HL-60/S4 (cell line): ENCODE measurements around the gene GUCA1C.

ENCODE experiments used
- in situ Hi-C: fragments of 300-500 bp; cut with MboI; formaldehyde crosslinking; loops from 2 replicates; pipeline ENCODE4 v1.14.3; 2022; ENCODE audit warnings: low sequenced_read_pairs

GUCA1C gene

DNA sequence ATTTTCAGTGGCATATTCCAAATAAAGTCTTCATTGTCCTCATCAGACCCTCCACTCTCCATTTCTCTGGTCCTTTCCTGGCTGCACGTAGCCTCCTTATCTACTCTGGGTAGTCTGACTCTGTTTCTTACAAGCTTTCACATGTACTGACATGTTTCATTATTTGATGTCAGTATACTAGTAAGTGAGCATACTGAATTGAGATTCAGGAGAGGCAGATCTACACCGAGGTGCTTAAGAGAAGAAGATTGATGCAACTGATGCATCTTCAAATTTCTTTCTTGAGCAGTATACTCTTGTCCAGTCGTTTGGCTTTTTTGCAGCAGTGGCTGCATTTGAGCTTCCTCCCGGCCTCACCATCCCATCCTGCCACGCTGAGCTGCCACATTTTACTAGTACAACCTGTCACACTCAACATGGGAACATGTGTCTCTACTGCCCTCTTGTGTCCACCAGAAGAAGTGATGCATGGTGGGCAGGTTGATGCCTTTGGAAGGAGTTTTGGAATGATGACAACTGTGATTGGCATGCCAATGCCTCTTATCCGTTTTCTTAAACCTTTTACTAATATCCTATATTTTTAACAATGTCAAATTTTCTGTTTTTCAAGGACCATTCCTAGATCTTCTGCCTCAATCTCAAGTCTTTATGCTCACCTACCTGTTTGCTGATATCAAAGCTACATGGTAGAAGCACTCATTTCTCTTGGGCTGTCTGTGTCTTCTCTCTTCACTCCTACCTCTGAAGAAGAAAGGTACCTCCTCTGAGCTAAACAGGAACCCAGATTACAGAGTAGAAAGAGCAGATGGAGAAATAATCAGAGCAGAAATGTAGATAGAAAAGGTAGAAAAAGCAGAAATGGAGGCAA, 38.7 kb downstream of the GUCA1C start:
- in situ Hi-C loops = loop anchor here (25.0 kb wide), 2 partner anchors 253 to 428 kb away; no protein-coding TSS in a partner anchor

DNA sequence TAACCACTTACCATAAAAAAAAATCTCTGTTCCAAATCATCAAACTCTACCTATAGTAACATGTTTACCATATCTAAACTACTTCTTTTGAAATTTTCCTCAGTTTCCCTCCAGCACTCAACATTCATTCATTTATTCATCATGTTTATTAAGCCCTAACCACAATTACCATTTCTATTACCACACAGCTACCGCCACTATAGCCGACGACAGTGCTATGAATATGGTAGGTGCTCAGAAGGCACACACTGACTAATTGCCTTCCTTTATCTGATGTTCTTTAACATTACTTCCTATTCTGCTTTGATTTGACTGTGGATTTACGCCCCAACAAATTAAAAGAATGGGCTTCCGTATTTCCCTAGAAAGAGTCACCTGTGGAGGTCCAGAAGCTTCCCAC, 43.9 kb downstream of the GUCA1C start:
- in situ Hi-C loops = loop anchor here (25.0 kb wide), 2 partner anchors 247 to 422 kb away; no protein-coding TSS in a partner anchor

DNA sequence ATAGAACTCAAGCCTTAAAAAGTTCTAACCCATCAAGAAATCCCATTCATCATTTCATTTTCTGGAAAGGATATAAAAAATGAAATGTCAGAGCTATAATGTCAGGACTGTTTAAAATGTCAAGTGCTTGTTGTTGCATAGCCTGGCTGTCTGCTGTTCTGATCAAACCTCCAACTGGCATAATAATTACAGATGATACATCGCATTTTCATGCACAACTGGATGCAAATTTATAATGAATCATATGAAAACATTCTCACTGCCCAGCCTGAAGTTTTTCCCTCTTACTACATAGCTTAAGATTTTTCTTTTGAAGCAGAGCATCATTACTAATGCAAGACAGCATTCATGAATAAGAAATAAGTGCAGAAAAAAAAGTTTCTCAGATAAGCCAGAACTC, 46.5 kb downstream of the GUCA1C start:
- in situ Hi-C loops = loop anchor here (25.0 kb wide), 2 partner anchors 245 to 420 kb away; no protein-coding TSS in a partner anchor

- in situ Hi-C loops = no loop called here
These were observed 54.1 kb downstream of the GUCA1C start for GRCh38 chr3:108899530-108899929.

DNA sequence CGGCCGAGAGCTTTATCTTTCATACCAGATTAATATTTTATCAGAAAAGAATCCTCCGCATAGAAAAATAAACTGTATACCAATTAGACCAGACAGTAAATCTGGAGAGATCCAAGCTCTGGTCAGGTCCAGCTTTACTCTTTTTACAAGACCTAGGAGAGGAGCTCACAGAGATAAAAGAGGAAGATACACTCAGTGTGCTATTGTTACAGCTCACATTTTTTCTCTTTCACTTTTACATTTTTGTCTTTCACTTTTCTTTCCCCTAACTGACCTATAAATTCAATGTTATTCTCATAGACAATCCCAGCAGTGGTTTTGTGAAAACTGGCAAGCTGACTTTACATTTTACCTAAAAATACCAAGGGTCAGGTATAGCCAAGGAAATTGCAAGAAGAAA, 55.8 kb downstream of the GUCA1C start:
- in situ Hi-C loops = no loop called here

DNA sequence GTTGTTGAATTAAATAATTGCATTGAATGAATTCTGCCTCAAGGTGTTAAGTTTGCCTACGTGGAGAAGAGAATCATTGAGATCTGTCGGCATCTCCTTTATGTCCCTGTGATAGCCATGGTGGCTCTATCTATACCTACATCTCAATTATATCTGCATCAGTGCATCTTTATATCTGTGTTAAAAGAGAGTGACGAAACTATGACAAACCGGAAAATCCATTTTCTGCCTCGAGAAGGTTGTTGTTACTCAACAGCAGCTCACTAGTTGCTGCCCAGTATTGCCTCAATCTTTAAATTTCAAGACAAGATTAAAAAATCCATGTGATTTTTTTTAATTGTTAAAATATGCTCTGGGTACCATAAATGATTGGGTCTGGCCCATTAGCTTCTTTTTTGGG, 58.7 kb downstream of the GUCA1C start:
- in situ Hi-C loops = no loop called here

DNA sequence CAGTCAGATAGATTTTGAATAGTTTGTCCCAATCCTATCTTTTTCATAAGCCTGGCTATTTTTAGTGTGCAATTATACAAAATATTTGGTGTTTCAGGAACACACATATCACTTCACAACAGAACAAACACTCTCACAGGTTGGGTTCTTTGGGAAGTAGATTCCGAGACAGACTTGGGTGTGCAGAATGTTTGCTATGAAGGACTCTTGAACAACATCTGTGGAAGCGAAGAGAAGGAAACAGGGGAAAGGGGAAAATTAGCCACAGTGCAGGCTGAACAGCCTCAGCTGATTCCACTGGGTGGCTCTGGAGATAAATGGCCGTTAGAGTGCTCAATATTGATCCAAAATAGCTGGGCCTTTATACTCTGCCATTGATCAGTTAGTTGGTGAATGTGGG, 61.8 kb downstream of the GUCA1C start:
- in situ Hi-C loops = no loop called here

DNA sequence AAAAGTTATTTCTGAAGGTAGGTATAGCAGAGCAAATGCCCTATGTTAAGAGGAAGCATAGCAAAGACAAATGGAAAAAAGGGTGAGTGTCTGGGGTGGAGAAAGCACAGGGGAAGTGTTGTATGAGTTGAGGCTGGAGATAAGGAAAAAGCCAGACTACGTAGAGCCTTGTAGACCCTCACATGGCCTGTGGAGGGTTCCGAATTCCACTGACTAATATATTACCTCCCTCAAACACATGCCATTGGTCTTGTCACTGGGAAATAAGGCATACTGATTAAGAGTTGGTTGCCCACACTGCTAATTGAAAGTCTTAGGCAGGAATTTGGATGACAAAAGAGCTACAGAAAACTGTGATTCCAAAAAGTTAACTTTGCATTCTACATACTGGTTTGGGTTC, 65.9 kb downstream of the GUCA1C start:
- in situ Hi-C loops = no loop called here

GRCh38 chr3:108887121-108887520, 66.6 kb downstream of the GUCA1C start:
- in situ Hi-C loops = no loop called here

GRCh38 chr3:108883373-108883772, 70.3 kb downstream of the GUCA1C start:
- in situ Hi-C loops = no loop called here

- in situ Hi-C loops = no loop called here
These were observed 70.9 kb downstream of the GUCA1C start for GRCh38 chr3:108882762-108883161.

DNA sequence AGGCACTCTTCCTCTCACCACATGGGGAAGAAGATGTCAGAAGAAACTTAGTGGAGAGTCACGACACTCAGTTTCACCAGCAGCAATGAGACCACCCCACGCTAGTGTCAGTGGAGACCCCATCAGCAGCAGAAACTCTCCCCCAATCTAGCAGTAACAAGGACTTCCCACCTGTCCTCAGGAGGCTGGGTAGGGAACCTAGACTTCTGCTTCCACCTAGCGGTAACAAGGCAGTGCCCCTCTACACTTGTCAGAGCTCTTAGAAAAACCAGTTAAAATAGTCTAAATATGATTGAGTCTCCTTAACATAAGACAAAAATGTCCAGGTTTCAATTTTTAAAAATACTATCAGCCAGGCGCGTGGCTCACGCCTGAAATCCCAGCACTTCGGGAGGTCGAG, 73.8 kb downstream of the GUCA1C start:
- in situ Hi-C loops = no loop called here

GRCh38 chr3:108877901-108878300, 75.8 kb downstream of the GUCA1C start:
- in situ Hi-C loops = no loop called here

- in situ Hi-C loops = no loop called here
These were observed 89.9 kb downstream of the GUCA1C start for GRCh38 chr3:108863799-108864135.

- in situ Hi-C loops = no loop called here
These were observed 90.5 kb downstream of the GUCA1C start for GRCh38 chr3:108862865-108863798.

GRCh38 chr3:108861401-108861800, 92.3 kb downstream of the GUCA1C start:
- in situ Hi-C loops = no loop called here
